Measurements from ENCODE around the gene CKAP4. TPM values are rescaled to one million over a fixed set of nuclear protein-coding genes. Genes with fewer than 3 reads are reported as not detected.

The CKAP4 gene
- total RNA-seq, 1 experiment from 2014 or later, result 62.4 TPM

DNA sequence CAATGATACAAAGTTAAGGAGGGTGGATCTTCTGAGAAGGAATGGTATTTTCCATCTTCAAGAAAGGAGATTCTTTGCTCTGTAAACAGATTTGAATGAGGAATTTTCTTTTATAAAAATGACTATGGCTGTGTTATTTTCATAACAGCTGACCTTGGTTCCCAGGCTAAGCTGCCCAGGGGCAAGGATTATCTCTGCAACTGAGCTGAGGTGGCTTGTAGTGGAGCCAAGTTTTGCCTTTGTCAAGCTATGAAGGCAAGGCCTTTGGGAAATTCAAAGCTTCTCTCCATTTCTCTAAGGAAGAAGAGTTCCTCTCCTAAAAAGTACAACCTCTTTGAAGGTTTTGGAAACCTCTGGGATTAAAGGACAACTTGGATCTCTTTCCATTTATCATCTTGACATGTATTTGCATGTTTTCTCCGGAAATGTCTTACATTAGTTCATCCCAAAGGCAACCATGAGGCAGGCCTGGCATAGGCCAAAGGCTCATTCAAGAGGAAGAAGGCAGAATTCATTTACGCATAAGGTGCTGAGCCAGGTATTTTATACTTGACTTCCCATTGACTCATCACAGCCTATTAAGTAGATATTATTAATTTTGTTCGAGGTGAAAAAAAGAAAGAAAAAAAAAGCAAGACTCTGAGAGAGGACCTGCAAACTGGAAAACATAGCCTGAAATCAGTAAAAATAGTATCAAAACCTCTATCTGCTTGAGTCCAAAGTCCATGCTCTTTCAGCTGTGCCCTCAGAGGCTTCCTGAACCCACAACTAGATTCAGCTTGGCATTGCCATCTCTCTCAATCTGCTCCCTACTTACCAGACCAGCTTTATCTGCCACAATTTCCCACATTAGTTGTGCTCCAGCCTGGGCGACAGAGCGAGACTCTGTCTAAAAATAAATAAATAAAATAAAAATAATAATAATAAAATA is 24.0 kb upstream of the CKAP4 start:
- Mint-ChIP-seq H3K27ac (no peak overlapping the region; a peak in 1 of 7 replicates), H3K4me3 (no peak overlapping the region), H3K36me3 (ENCODE audit: insufficient read depth in 1 of 3, low read depth in 3 of 3) (no peaks in the 10 kb centered on the region), H3K4me1 (peaks cover 0 to under 1% of the 10 kb centered on the region in 2 experiments; a peak in 3 of 4 replicates), H3K27me3 (ENCODE audit: low read depth) (peaks cover 2% of the 10 kb centered on the region), H3K9me3 (no peaks in the 10 kb centered on the region)
- no CpG with 5 or more reads among the region's 5 CpGs for WGBS (ENCODE audit: extremely low coverage, insufficient read length, low lambda C conversion rate)
- no peak overlapping the region for H2BK15ac ChIP-seq (ENCODE audit: low read depth, low read length)
- H3K79me2 ChIP-seq (ENCODE audit: insufficient read depth, low read length), result no peaks in the 10 kb centered on the region
- H2AFZ ChIP-seq (ENCODE audit: low read length), result no peak overlapping the region
- no peak overlapping the region for H2BK5ac ChIP-seq (ENCODE audit: insufficient read length, low read length)
- no peak overlapping the region for H3K27ac ChIP-seq (ENCODE audit: insufficient read length, low read depth, low read length)
- H2BK20ac ChIP-seq (ENCODE audit: low read depth, low read length, poor library complexity, severe bottlenecking), result no peak overlapping the region
- H3K4ac ChIP-seq (ENCODE audit: low read depth, low read length), result no peak overlapping the region
- no peak overlapping the region for H2BK120ac ChIP-seq (ENCODE audit: low read depth, low read length, poor library complexity, severe bottlenecking)
- no peak overlapping the region for H3K14ac ChIP-seq (ENCODE audit: insufficient read depth, low read length)
- H3K56ac ChIP-seq (ENCODE audit: insufficient read length, low read depth, low read length), result no peak overlapping the region
- no peaks in the 10 kb centered on the region for H3K4me1 ChIP-seq (ENCODE audit: insufficient read depth, low read length)
- H3K27me3 ChIP-seq (ENCODE audit: insufficient read depth, low read length), result no peaks in the 10 kb centered on the region
- H3K4me2 ChIP-seq (ENCODE audit: insufficient read depth, insufficient read length, low read length), result no peak overlapping the region
- H3T11ph ChIP-seq (ENCODE audit: low read length), result no peak overlapping the region
- no peak overlapping the region for H4K91ac ChIP-seq (ENCODE audit: insufficient read length, low read depth, low read length)
- no peaks in the 10 kb centered on the region for H3K23me2 ChIP-seq (ENCODE audit: insufficient read length, low read depth, low read length, poor library complexity, severe bottlenecking)
- H3K79me1 ChIP-seq (ENCODE audit: insufficient read depth, low read depth, low read length, poor library complexity, severe bottlenecking), result no peaks in the 10 kb centered on the region
- DNase-seq, result no peak
- no peak overlapping the region for H4K5ac ChIP-seq (ENCODE audit: insufficient read length, low read depth, low read length)
- no peaks in the 10 kb centered on the region for H4K20me1 ChIP-seq (ENCODE audit: control insufficient read depth, insufficient read depth, insufficient read length)
- no peak overlapping the region for H3K18ac ChIP-seq (ENCODE audit: insufficient read length, low read depth, low read length)
- no peak overlapping the region for H4K8ac ChIP-seq (replicated peaks; ENCODE audit: insufficient read length, low read depth, low read length)
- H3K9me3 ChIP-seq (ENCODE audit: control insufficient read depth, low read depth, low read length), result no peaks in the 10 kb centered on the region
- H3K23ac ChIP-seq (ENCODE audit: insufficient read length, low read depth, low read length), result no peak overlapping the region
- TF ChIP-seq, protein P1, sequence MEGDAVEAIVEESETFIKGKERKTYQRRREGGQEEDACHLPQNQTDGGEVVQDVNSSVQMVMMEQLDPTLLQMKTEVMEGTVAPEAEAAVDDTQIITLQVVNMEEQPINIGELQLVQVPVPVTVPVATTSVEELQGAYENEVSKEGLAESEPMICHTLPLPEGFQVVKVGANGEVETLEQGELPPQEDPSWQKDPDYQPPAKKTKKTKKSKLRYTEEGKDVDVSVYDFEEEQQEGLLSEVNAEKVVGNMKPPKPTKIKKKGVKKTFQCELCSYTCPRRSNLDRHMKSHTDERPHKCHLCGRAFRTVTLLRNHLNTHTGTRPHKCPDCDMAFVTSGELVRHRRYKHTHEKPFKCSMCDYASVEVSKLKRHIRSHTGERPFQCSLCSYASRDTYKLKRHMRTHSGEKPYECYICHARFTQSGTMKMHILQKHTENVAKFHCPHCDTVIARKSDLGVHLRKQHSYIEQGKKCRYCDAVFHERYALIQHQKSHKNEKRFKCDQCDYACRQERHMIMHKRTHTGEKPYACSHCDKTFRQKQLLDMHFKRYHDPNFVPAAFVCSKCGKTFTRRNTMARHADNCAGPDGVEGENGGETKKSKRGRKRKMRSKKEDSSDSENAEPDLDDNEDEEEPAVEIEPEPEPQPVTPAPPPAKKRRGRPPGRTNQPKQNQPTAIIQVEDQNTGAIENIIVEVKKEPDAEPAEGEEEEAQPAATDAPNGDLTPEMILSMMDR (conservative IDR thresholded peaks at IDR 0.05), result no peak
- H2BK12ac ChIP-seq (ENCODE audit: insufficient read length, low read depth, low read length), result no peak overlapping the region
- no peak overlapping the region for H3K9ac ChIP-seq (ENCODE audit: extremely low read depth, insufficient read length, low read length)
- no peak overlapping the region for H2AK5ac ChIP-seq (ENCODE audit: insufficient read length, low read length)

Measured in H9 (cell line).